HG02973 (cell line): ENCODE results near the gene CMSS1.

Source experiments
- ATAC-seq: cut with Tn5 transposase; IDR thresholded peaks from one replicate; pipeline ENCODE4 v1.9.1; 2021; ENCODE audit warnings: moderate library complexity; ENCODE audit not compliant: unreplicated experiment

The CMSS1 gene

GRCh38 chr3:99982650-99983049, 165.0 kb downstream of the CMSS1 start:
- no peak for ATAC-seq

DNA sequence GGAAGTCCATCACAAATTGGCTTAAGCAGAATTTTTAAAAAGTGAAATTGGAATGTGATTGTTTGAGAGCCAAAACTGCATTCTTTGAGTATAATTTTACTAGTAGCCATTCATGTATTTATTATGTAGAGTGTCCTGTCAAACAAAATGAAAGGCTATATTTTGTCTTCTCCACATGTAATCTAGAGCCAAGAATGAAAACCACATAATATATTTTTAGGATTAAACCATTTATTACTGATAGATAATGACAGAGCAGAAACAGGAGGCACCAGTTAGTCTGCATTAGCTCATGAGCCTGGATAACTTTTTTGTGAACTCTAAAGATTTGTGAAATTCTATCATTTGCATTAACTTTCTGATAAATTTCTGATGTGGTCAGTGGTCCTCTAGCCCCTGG, 166.5 kb downstream of the CMSS1 start:
- ATAC-seq = no peak

GRCh38 chr3:99984668-99985067, 167.0 kb downstream of the CMSS1 start:
- ATAC-seq = no peak

DNA sequence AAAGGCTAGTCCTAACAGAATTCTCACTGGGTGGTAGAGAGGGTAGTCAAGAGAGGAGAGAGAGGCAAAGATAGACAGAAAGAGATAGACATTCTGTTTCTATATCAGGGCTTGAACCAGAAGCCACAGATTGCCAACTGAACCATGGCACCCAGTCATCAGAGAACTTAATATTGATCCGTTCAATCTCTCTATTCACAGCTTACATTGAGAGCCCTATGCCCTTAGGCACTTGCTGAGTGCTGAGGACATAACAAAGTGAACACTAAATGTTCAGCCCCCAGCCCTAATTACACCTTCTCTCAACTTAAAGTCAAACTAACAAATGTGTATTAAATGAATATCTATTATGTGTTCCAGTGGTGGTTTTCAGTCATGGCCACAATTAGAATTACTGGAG, 172.5 kb downstream of the CMSS1 start:
- ATAC-seq = no peak

- no peak for ATAC-seq
Observed at GRCh38 chr3:99997293-99997692, 179.6 kb downstream of the CMSS1 start.

DNA sequence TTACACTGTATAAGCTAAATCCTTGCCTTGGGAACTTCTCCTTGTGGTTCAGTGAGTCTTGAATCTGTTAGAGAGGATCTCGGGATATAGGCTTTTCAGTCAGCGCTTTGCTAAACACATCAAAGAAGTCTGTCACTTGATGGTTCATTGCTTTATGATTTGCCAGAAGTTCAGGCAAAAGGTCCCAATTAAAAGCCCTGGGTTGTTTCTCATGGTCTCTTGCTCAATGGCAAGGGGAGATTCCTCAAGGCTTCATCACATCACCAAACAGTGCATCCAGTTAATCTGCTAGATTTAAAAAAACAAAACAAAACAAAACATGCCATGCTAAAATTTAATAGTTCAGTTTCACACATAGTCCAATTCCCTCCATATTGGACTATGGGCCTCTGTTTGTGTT, 181.9 kb downstream of the CMSS1 start:
- ATAC-seq = no peak

GRCh38 chr3:100001083-100001482, 183.4 kb downstream of the CMSS1 start:
- no peak for ATAC-seq

DNA sequence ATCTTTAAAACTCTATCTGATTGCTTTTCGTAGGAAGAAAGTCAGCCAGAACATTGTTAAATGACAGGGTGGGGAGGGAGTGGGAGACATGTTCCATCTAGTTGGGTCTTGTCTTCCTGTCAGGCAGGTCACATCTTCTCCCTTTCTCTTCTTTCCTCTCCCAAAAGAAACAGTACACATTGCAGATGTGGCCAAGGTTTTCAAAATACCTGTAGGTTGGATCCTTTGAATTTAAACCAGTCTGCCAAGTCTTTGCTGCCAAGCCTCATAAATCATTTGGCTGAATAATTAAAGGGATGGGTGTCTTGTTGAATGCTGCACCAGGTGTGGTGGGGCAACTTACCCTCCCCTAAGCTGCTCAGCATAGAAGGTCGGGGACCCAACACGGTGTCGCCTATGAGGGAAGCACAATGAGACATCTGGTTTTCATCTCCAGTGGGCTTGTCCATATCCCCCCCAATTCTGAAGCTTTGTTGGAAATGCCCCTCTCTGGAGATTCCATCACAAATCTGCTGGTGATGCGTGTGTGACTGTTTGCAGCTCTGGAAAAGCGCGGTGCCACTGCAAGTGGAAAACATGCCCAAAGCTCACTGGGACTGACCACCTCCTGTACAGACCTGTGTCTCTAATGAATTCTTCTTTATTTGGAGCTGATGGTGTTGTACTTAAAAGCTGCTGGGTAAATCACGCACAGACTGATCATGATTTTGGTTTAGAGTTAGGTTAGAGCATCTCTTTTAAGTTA, 184.0 kb downstream of the CMSS1 start:
- ATAC-seq = no peak

DNA sequence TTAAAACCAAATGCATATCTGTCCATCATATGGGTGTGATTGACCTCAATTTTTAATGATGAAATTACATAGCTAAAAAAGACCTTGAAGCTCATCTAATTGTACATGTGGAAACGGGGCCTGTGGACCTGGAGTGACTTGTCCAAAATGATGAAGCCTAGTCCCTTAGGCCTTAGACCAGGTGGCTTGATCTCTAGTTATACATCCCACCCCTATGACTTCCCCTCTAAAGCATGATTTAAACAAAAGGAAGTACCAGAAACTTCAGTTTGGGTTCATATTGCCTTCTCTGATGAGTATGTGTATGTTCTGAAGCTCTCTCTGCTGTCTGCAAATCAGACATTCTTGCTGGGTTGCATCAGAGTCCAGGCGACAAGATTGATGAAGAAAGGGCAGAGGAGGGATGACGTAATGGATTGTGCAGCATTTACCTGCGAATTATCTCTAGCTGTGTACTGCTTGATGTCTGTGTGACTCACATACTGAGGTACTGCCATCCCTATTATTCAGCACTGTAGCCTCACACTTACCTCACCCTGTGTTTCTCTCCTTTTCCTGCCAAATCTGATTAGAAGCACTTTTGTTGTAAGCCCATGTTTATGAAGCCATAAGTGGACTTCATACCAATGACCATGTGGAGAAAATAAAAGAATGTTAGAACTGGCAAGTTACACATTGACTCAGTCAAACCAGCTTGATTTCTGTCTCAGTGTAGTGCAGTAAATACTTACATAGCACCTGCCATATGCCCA, 185.1 kb downstream of the CMSS1 start:
- no peak for ATAC-seq

DNA sequence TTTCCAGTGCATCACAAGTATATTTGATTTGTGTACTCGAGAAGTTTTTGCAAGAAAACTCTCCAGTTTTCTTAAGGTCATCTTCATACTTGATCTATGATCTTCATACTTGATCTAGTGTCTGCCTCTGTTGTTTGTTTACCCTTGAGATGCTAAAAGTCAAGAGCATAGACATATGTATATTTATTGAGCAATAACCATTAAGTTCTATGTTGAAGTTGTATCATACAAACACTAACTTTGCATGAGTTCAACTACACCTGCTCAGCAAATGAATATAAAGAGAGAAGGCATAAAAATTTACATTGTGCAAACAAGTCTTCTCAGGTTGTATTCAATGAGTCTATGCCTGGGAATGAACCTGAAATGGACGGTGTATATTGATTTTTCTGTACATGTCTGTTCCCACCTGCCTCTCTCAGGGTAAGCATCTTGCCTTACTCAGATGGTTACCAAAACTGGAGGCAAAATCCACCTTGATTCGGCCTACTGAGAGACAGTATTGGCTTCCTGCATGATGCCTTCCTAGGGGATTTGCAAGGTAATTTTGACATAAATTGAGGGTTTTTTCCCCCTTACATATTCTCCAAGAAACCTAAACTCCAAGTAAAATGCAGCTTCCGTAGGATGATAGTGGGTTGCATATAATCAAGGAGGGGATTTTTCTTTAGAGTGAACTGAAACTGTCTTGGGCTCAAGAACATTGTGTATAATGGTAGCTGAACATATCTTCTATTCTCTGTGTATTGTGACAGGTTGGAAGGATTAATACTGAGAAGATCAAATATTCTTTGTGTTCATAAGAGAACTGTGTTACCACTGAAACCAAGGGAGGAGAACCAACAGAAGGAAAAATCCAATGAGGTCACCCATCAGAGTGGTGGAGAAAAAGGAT, 186.2 kb downstream of the CMSS1 start:
- no peak for ATAC-seq

DNA sequence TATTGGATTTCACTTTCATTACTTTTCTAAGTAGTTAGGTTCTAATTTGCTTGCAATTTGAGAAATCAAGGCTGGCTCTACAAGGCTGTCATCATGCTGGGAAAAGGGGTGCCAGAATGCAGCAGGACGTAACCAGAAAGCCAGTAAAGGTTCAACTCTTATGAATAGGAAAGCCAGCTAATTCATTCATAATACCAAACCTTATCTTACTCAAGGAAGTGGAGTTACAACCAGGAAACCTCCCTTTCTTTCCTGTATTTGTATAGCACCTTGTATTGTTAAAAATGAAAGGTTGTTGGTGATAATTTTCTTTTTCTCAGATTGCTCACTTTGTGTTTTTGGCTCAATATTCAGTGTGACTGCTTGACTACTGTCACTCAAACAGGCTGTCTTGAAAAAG, 187.3 kb downstream of the CMSS1 start:
- no peak for ATAC-seq

DNA sequence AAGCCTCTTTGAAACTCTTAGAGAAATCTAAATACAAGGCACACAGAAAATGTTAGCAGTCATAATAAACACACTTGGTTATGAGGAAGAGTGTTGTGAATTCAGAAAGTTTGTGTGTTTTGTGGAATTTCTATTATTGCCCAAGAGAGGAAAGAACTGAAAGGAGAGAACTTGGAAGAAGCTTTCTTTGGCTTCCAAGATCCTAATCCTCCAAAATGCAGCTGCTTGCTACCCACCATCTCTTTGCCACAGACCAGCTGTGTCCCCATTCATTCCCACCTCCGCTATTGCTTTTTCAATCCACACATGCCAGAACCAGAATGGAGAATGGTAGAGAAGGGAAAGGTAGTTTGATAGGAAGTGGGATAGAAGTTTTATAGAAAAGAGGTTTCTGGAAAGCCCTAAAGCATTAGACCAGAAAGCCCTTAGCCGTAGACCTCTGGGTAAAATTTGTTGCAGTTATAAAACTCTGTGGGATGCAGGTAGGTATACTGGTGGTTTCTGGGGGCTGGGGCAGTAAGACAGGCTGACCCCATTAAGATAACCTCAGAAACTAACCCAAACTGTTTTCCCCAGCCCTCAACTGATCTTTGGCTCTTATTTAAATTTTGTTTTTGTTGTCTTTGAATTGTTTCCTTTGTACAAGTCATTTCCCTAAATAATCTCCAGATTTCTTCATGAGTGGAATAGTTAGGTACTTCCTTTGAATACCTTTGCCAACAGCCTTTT, 188.2 kb downstream of the CMSS1 start:
- ATAC-seq = no peak

DNA sequence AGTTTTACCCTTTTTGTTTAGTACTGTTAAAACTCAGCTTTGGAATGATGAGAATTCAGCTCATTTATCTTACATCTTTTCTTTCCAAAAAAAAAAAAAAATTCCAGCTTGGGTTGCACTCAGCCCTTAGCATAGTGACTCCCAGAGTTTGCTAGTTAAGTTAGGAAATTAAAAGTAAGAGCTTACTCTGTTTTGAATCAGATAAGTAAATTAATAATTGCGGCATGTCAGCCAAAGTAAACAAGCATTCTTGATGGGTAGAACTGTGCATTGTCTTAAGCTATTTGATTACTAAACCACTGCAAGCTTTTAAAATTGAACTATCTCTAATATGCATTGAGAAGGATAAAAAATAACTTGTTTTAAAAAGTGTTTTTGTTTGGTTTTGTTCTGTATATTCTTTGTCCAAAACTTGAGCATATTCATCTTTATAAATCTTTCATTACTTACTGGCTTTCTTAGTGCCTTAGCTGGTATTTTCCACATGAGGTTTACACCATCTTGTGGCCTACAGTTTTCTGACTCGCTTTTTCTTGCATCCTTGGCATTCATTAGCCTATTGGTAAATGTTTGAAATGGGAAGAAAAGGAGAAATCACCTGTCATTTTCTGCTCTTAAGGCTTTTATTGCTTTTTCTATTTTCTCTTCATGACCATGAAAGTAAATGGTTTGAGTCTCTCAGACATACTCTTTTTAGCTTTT, 189.1 kb downstream of the CMSS1 start:
- ATAC-seq = no peak

- ATAC-seq = no peak
Observed at GRCh38 chr3:100007313-100007712, 189.7 kb downstream of the CMSS1 start.

- no peak for ATAC-seq
Observed at GRCh38 chr3:100008081-100008698, 190.5 kb downstream of the CMSS1 start.

DNA sequence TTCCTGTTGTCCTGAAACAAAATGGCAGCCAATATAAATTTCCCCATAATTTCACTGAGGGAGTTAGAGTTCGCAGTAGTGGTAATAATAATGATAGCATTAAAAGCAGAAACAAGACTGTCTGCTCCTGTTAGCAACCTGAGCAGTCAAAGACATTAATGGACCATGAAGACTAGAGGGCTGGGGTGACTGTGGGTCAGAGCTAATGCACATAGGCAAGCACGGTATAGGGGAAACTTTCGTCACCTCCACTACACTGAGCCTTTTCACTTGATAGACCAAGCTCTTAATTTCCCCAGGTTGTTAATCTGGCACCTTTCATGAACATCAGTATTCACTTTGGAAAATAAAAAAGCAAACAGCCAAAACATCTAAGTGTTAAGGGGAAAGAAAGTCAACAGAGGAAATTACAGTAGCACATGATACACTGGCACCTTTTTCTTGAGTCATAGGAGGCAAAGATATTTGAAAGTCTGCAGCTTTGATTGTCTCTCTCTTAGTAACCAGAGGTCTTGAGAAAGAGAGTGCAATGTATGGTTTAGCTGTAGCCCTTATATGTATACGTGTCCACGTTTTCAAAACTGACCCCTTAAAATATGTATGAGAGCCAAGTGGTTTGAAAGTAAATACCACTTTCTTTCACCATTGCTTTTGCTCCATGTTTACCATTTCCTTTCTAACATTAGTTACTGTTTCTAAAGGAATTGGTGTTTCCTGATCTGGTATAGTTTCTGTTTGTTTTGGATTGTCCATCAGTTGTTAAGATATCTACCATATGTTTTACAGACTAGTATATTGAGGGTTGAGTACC, 191.8 kb downstream of the CMSS1 start:
- no peak for ATAC-seq

- no peak for ATAC-seq
Observed at GRCh38 chr3:100010087-100010417, 192.4 kb downstream of the CMSS1 start.

- no peak for ATAC-seq
Observed at GRCh38 chr3:100018806-100019205, 201.1 kb downstream of the CMSS1 start.

DNA sequence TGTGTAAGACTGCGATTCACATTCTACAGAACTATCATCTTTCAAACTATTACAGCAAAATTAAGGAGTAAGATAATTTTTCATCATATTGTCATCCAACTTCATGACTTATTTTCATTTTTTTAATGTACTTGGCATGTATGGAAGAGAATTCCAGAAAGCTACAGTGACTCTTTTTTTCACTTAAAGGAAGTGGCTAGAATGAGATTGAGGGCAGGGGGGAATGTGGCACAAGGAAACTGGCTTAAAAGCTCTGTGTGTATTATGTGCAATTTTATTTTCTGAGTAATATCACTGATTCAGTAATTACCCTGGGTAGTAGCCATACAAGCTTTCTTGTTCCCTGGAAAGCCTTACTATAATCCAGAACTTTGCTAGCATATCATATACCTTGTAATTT, 202.1 kb downstream of the CMSS1 start:
- no peak for ATAC-seq
